ENCODE results near the gene DKC1. TPM values are rescaled to one million over a fixed set of nuclear protein-coding genes. Genes with fewer than 3 reads are reported as not detected.

The DKC1 gene
- total RNA-seq, 1 experiment from 2014 or later: 48.1 TPM

- no peaks in the 10 kb centered on the region for H3K4me1 ChIP-seq (replicated peaks)
- no peaks in the 10 kb centered on the region for H3K27me3 ChIP-seq (replicated peaks)
- no peaks in the 10 kb centered on the region; the same call in 1 of the 2 replicates for H3K36me3 ChIP-seq
- H3K9me3 ChIP-seq (replicated peaks): no peaks in the 10 kb centered on the region
- no peak overlapping the region for H3K4me3 ChIP-seq
- no peak overlapping the region for H3K27ac ChIP-seq
- no peak for DNase-seq (ENCODE audit: low read depth in 1 of 2, low spot score in 2 of 2)
These were observed 23.1 kb downstream of the DKC1 start for GRCh38 chrX:154785716-154786115.

- Histone ChIP-seq H3K36me3 (no peaks in the 10 kb centered on the region; the same call in 1 of the 2 replicates), H3K27ac (no peak overlapping the region), H3K4me3 (no peak overlapping the region), H3K9me3 (replicated peaks) (no peaks in the 10 kb centered on the region), H3K4me1 (replicated peaks) (peaks cover 1% of the 10 kb centered on the region), H3K27me3 (replicated peaks) (no peaks in the 10 kb centered on the region)
- DNase-seq (ENCODE audit: low read depth in 1 of 2, low spot score in 2 of 2): no peak
These were observed 28.8 kb downstream of the DKC1 start for GRCh38 chrX:154791467-154791866.

GRCh38 chrX:154791939-154792338, 29.3 kb downstream of the DKC1 start:
- no peak for DNase-seq (ENCODE audit: low read depth in 1 of 2, low spot score in 2 of 2)
- no peaks in the 10 kb centered on the region; the same call in 1 of the 2 replicates for H3K36me3 ChIP-seq
- no peaks in the 10 kb centered on the region for H3K27me3 ChIP-seq (replicated peaks)
- H3K9me3 ChIP-seq (replicated peaks): no peaks in the 10 kb centered on the region
- H3K4me1 ChIP-seq (replicated peaks): peaks cover 6% of the 10 kb centered on the region
- H3K4me3 ChIP-seq: no peak overlapping the region
- no peak overlapping the region for H3K27ac ChIP-seq

- no peak overlapping the region for H3K27ac ChIP-seq
- no peaks in the 10 kb centered on the region for H3K9me3 ChIP-seq (replicated peaks)
- peaks cover 14% of the 10 kb centered on the region for H3K4me1 ChIP-seq (replicated peaks)
- H3K36me3 ChIP-seq: no peaks in the 10 kb centered on the region; the same call in 1 of the 2 replicates
- H3K27me3 ChIP-seq (replicated peaks): no peaks in the 10 kb centered on the region
- no peak for DNase-seq (ENCODE audit: low read depth in 1 of 2, low spot score in 2 of 2)
- no peak overlapping the region for H3K4me3 ChIP-seq
These were observed 30.6 kb downstream of the DKC1 start for GRCh38 chrX:154793084-154793795.

GRCh38 chrX:154795016-154795415, 32.4 kb downstream of the DKC1 start:
- H3K4me1 ChIP-seq (replicated peaks): peaks cover 31% of the 10 kb centered on the region
- H3K9me3 ChIP-seq (replicated peaks): no peaks in the 10 kb centered on the region
- no peaks in the 10 kb centered on the region for H3K36me3 ChIP-seq
- no peak overlapping the region for H3K27ac ChIP-seq
- no peak for DNase-seq (ENCODE audit: low read depth in 1 of 2, low spot score in 2 of 2)
- no peaks in the 10 kb centered on the region for H3K27me3 ChIP-seq (replicated peaks)
- H3K4me3 ChIP-seq: no peak overlapping the region

- Histone ChIP-seq H3K4me3 (no peak overlapping the region), H3K4me1 (replicated peaks) (peaks cover 37% of the 10 kb centered on the region), H3K36me3 (no peaks in the 10 kb centered on the region), H3K9me3 (replicated peaks) (no peaks in the 10 kb centered on the region), H3K27me3 (replicated peaks) (no peaks in the 10 kb centered on the region), H3K27ac (0 out of 2 replicates have a peak overlapping the region, but pooled peaks have one; percentile 11)
- DNase-seq (ENCODE audit: low read depth in 1 of 2, low spot score in 2 of 2): peak in 1 of 2 experiments; percentile 23
These were observed 34.3 kb downstream of the DKC1 start for GRCh38 chrX:154797006-154797405.

GRCh38 chrX:154799556-154800348, 37.1 kb downstream of the DKC1 start:
- Histone ChIP-seq H3K27me3 (replicated peaks) (no peaks in the 10 kb centered on the region), H3K9me3 (replicated peaks) (no peaks in the 10 kb centered on the region), H3K4me3 (no peak overlapping the region), H3K4me1 (replicated peaks) (peaks cover 42% of the 10 kb centered on the region), H3K36me3 (no peaks in the 10 kb centered on the region), H3K27ac (peak overlapping the region; percentile 91)
- peak in 1 of 2 experiments; percentile 57 for DNase-seq (ENCODE audit: low read depth in 1 of 2, low spot score in 2 of 2)

GRCh38 chrX:154800478-154801210, 38.0 kb downstream of the DKC1 start:
- Histone ChIP-seq H3K4me1 (replicated peaks) (peaks cover 42% of the 10 kb centered on the region), H3K9me3 (replicated peaks) (no peaks in the 10 kb centered on the region), H3K36me3 (no peaks in the 10 kb centered on the region), H3K27me3 (replicated peaks) (no peaks in the 10 kb centered on the region), H3K4me3 (no peak overlapping the region), H3K27ac (no peak overlapping the region)
- DNase-seq (ENCODE audit: low read depth in 1 of 2, low spot score in 2 of 2): no peak

GRCh38 chrX:154802947-154803346, 40.3 kb downstream of the DKC1 start:
- Histone ChIP-seq H3K4me1 (replicated peaks) (peaks cover 32% of the 10 kb centered on the region), H3K27ac (no peak overlapping the region), H3K9me3 (replicated peaks) (no peaks in the 10 kb centered on the region), H3K4me3 (no peak overlapping the region), H3K27me3 (replicated peaks) (no peaks in the 10 kb centered on the region), H3K36me3 (no peaks in the 10 kb centered on the region)
- no peak for DNase-seq (ENCODE audit: low read depth in 1 of 2, low spot score in 2 of 2)

- Histone ChIP-seq H3K9me3 (replicated peaks) (no peaks in the 10 kb centered on the region), H3K4me1 (replicated peaks) (peaks cover 20% of the 10 kb centered on the region), H3K36me3 (no peaks in the 10 kb centered on the region), H3K4me3 (peak overlapping the region; percentile 61), H3K27me3 (replicated peaks) (no peaks in the 10 kb centered on the region), H3K27ac (no peak overlapping the region)
- no peak for DNase-seq (ENCODE audit: low read depth in 1 of 2, low spot score in 2 of 2)
These were observed 41.7 kb downstream of the DKC1 start for GRCh38 chrX:154804261-154804956.

- Histone ChIP-seq H3K9me3 (replicated peaks) (no peaks in the 10 kb centered on the region), H3K27ac (no peak within 1 kb of the TSS), H3K4me1 (replicated peaks) (peaks cover 13% of the 10 kb centered on the region), H3K4me3 (peak within 1 kb of the TSS; percentile 61), H3K27me3 (replicated peaks) (no peaks in the 10 kb centered on the region), H3K36me3 (no peaks in the 10 kb centered on the region)
- DNase-seq (ENCODE audit: low read depth in 1 of 2, low spot score in 2 of 2): peak; percentile 64 to 75
These were observed 42.5 kb downstream of the DKC1 start, which contains the start of gene MPP1 for GRCh38 chrX:154804957-154805695. Gene MPP1, minus strand, starts transcription at chrX:154805485. Its CDS starts 112 bp downstream, at chrX:154805373.

GRCh38 chrX:154805696-154806091, 43.0 kb downstream of the DKC1 start:
- no peaks in the 10 kb centered on the region for H3K36me3 ChIP-seq
- H3K27ac ChIP-seq: no peak overlapping the region
- peak overlapping the region; percentile 61 for H3K4me3 ChIP-seq
- H3K27me3 ChIP-seq (replicated peaks): no peaks in the 10 kb centered on the region
- H3K4me1 ChIP-seq (replicated peaks): peaks cover 9% of the 10 kb centered on the region
- no peak for DNase-seq (ENCODE audit: low read depth in 1 of 2, low spot score in 2 of 2)
- H3K9me3 ChIP-seq (replicated peaks): no peaks in the 10 kb centered on the region
